A549 (cell line): ENCODE data around the gene C20orf173. TPM values are rescaled to one million over a fixed set of nuclear protein-coding genes. Genes with fewer than 3 reads are reported as not detected.

Experiments used
- ATAC-seq, 2 experiments: fragments of 200-7000 bp in 1 of 2; fragments of >200 bp in 1 of 2; cut with Nextera tagmentation in 1 of 2; cut with Tn5 transposase in 1 of 2; 3 replicates each; pipeline versions ENCODE4 v1.8.0 to v1.9.1; 2018 to 2020; ENCODE audit warnings: mild to moderate bottlenecking in 1 of 2, moderate library complexity in 1 of 2
- CTCF ChIA-PET: fragments of 300-600 bp; sonication (Branson Sonifier 250); formaldehyde crosslinking; extraction: SDS; loops from one replicate; lab custom pipeline; 2021; ENCODE audit warnings: antibody characterized with exemption, inconsistent platforms; lab: Yijun Ruan, JAX
- POLR2A ChIA-PET: fragments of 350-600 bp; formaldehyde crosslinking; extraction: SDS; loops from one replicate; lab custom pipeline; 2021; ENCODE audit warnings: antibody characterized with exemption, inconsistent platforms; lab: Yijun Ruan, JAX
- DNase-seq, 2 experiments: peaks; one replicate each; pipeline versions ENCODE4 v3.0.0 to v3.0.0-alpha.2; 2011 to 2016; ENCODE audit warnings: low read depth in 1 of 2, low spot score in 1 of 2
- FAIRE-seq: peaks from 2 replicates; lab custom pipeline; 2011; peaks lifted over from hg19 to GRCh38; lab: Jason Lieb, UNC
- H3K27ac ChIP-seq, 2 experiments: fragments of >200 bp; sonication (Bioruptor Twin); formaldehyde crosslinking; 3 replicates each; pipeline ENCODE4 v1.5.1; 2016 to 2017
- H3K4me1 ChIP-seq: fragments of >200 bp; sonication (Bioruptor Twin); formaldehyde crosslinking; 3 replicates; pipeline ENCODE4 v1.6.1; 2016
- H3K4me2 ChIP-seq: fragments of >200 bp; sonication (Bioruptor Twin); formaldehyde crosslinking; 3 replicates; pipeline ENCODE4 v1.6.1; 2016
- H3K4me3 ChIP-seq: fragments of >200 bp; sonication (Bioruptor Twin); formaldehyde crosslinking; 3 replicates; pipeline ENCODE4 v1.5.1; 2016
- H3K9me3 ChIP-seq: fragments of >200 bp; sonication (Bioruptor Twin); formaldehyde crosslinking; 3 replicates; pipeline ENCODE4 v1.6.1; 2016
- EHMT2 ChIP-seq: fragments of 200-600 bp; sonication (generic); IDR thresholded peaks from 2 replicates; pipeline ENCODE4 v1.6.1; 2016; ENCODE audit warnings: antibody characterized with exemption, low read depth, mild to moderate bottlenecking, moderate library complexity
- FOSL2 ChIP-seq, 2 experiments: fragments of 450-650 bp in 1 of 2; fragments of >200 bp in 1 of 2; sonication (Bioruptor Twin) in 1 of 2; formaldehyde crosslinking; IDR thresholded peaks; 2 replicates each; pipeline versions ENCODE4 v1.5.0 to v1.6.1; 2016 to 2020; ENCODE audit warnings: mild to moderate bottlenecking in 1 of 2, moderate library complexity in 1 of 2
- HDAC2 ChIP-seq: fragments of 200-600 bp; sonication (generic); IDR thresholded peaks from 2 replicates; pipeline ENCODE4 v1.6.1; 2016
- HOXB13 ChIP-seq: fragments of 250-450 bp; sonication (Bioruptor Pico); IDR thresholded peaks from 2 replicates; pipeline ENCODE4 v1.5.0; 2020; ENCODE audit warnings: low read depth, mild to moderate bottlenecking, moderate library complexity
- HOXB5 ChIP-seq: fragments of 250-450 bp; sonication (Bioruptor Pico); IDR thresholded peaks from 2 replicates; pipeline ENCODE4 v1.5.0; 2020; ENCODE audit warnings: mild to moderate bottlenecking, moderate library complexity
- KDM1A ChIP-seq: fragments of 200-600 bp; sonication (generic); IDR thresholded peaks from 2 replicates; pipeline ENCODE4 v1.6.1; 2016; ENCODE audit warnings: low read depth, mild to moderate bottlenecking
- NFE2L2 ChIP-seq: fragments of 150-350 bp; conservative IDR thresholded peaks from 2 replicates; pipeline ENCODE4 v1.6.1; 2014; ENCODE audit warnings: low read length
- NR3C1 ChIP-seq: fragments of >200 bp; sonication (Bioruptor Twin); formaldehyde crosslinking; IDR thresholded peaks from 3 replicates; pipeline ENCODE4 v1.6.1; 2017
- WGBS: methylation state at CpG from one replicate; pipeline ENCODE4 v1.1.6; 2017; ENCODE audit errors: missing lambda C conversion rate; 5-methylcytosine and 5-hydroxymethylcytosine counted together
- polyA plus RNA-seq, 4 experiments: library from polyadenylated mRNA; depleted of rRNA in 3 of 4; stranded (reverse); fragments of >200 nt; fragmentation: RNase III in 1 of 4; extraction: RNeasy Plus Mini Kit Qiagen cat#74134 plus additional on column Dnase treatment in 1 of 4; gene quantifications; 2 replicates in 3 of 4; 3 replicates in 1 of 4; pipeline ENCODE4 v1.2.3, GENCODE V29; 2011 to 2017
- TF ChIP-seq, protein P1 (sequence below): fragments of 150-350 bp; IDR thresholded peaks from 2 replicates; pipeline ENCODE4 v1.6.1; 2014; ENCODE audit warnings: low read depth, mild to moderate bottlenecking, low read length
- TF ChIP-seq, protein P2 (sequence below): fragments of 250-450 bp; sonication (Bioruptor Pico); IDR thresholded peaks from 2 replicates; pipeline ENCODE4 v1.5.0; 2021; ENCODE audit warnings: mild to moderate bottlenecking, moderate library complexity, borderline replicate concordance
- TF ChIP-seq, protein P3 (sequence below): fragments of 450-650 bp; IDR thresholded peaks from 2 replicates; pipeline ENCODE4 v1.6.1; 2014; ENCODE audit warnings: antibody characterized with exemption
- TF ChIP-seq, protein P4 (sequence below): fragments of >200 bp; sonication (Bioruptor Twin); formaldehyde crosslinking; IDR thresholded peaks from 3 replicates; pipeline ENCODE4 v1.6.1; 2016

Gene C20orf173
- polyA plus RNA-seq, 2 of the 4 experiments (the other 2 are of a cell fraction), result not detected

DNA sequence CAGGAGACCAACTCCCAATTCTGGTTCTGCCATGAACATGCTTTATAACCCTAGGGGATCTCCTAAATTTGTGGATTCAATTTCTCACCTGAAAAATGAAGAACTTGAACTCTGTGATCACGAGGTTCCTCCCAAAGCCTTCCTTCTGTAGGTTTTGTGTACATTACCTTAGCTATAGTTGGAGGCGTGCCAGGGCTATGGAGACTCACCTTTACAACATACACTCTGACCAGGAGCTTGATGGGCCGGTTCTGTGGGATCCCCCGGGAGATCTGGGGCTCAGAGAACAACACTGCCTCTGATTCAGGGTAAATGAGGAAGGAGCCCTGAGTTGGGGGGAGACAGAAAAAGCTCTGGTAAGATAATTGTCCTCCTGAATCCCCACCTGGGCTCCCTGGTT, 46.5 kb upstream of the C20orf173 start:
- Histone ChIP-seq H3K4me2 (no peak overlapping the region), H3K4me3 (no peak overlapping the region), H3K4me1 (0 out of 3 replicates have a peak, but pooled peaks cover 4% of the 10 kb centered on the region), H3K9me3 (peaks cover 18% of the 10 kb centered on the region; the same call in 2 of the 3 replicates), H3K27ac (no peak overlapping the region)
- 41% methylated on average over 4 of the region's 4 CpGs for WGBS
- CTCF ChIA-PET, result interaction anchor here (1.4 kb wide), 1 partner anchor 9 kb away, joined by 3 read pairs; no protein-coding TSS in a partner anchor
- POLR2A ChIA-PET, result no interaction called here
- TF ChIP-seq, protein P1, sequence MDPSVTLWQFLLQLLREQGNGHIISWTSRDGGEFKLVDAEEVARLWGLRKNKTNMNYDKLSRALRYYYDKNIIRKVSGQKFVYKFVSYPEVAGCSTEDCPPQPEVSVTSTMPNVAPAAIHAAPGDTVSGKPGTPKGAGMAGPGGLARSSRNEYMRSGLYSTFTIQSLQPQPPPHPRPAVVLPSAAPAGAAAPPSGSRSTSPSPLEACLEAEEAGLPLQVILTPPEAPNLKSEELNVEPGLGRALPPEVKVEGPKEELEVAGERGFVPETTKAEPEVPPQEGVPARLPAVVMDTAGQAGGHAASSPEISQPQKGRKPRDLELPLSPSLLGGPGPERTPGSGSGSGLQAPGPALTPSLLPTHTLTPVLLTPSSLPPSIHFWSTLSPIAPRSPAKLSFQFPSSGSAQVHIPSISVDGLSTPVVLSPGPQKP, result no peak
- TF ChIP-seq, protein P2, sequence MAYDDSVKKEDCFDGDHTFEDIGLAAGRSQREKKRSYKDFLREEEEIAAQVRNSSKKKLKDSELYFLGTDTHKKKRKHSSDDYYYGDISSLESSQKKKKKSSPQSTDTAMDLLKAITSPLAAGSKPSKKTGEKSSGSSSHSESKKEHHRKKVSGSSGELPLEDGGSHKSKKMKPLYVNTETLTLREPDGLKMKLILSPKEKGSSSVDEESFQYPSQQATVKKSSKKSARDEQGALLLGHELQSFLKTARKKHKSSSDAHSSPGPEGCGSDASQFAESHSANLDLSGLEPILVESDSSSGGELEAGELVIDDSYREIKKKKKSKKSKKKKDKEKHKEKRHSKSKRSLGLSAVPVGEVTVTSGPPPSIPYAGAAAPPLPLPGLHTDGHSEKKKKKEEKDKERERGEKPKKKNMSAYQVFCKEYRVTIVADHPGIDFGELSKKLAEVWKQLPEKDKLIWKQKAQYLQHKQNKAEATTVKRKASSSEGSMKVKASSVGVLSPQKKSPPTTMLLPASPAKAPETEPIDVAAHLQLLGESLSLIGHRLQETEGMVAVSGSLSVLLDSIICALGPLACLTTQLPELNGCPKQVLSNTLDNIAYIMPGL (CRISPR knock-in tag), result no peak
- TF ChIP-seq HOXB13, result no peak
- TF ChIP-seq, protein P3, sequence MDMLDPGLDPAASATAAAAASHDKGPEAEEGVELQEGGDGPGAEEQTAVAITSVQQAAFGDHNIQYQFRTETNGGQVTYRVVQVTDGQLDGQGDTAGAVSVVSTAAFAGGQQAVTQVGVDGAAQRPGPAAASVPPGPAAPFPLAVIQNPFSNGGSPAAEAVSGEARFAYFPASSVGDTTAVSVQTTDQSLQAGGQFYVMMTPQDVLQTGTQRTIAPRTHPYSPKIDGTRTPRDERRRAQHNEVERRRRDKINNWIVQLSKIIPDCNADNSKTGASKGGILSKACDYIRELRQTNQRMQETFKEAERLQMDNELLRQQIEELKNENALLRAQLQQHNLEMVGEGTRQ, result no peak
- TF ChIP-seq NR3C1, result no peak
- TF ChIP-seq, protein P4, sequence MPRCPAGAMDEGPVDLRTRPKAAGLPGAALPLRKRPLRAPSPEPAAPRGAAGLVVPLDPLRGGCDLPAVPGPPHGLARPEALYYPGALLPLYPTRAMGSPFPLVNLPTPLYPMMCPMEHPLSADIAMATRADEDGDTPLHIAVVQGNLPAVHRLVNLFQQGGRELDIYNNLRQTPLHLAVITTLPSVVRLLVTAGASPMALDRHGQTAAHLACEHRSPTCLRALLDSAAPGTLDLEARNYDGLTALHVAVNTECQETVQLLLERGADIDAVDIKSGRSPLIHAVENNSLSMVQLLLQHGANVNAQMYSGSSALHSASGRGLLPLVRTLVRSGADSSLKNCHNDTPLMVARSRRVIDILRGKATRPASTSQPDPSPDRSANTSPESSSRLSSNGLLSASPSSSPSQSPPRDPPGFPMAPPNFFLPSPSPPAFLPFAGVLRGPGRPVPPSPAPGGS, result no peak
- no peak for FAIRE-seq
- ATAC-seq, result no peak
- no peak for DNase-seq

DNA sequence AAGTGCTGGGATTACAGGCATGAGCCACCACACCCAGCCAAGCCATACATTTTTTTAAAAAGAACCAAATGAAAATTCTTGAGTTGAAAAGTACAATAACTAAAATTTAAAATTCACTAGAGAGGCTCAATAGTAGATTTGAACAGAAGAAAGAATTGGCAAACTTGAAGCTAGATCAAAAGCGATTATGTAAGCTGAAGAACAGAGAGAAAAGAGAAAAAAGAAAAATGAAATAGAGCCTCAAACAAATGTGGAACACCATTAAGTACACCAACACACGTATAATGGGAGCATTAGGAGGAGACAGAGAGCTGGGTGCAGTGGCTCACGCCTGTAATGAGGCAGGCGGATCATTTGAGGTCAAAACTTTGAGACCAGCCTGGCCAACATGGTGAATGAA, 43.4 kb upstream of the C20orf173 start:
- WGBS, result 65% methylated on average over 4 of the region's 4 CpGs
- DNase-seq (no peak), FAIRE-seq (no peak), ATAC-seq (no peak)
- peaks cover 18% of the 10 kb centered on the region; the same call in 2 of the 3 replicates for H3K9me3 ChIP-seq
- no peaks in the 10 kb centered on the region for H3K4me1 ChIP-seq
- H3K27ac ChIP-seq, result no peak overlapping the region
- ChIA-PET CTCF (interaction anchor here (1.5 kb wide), 1 partner anchor 11 kb away, joined by 4 read pairs; no protein-coding TSS in a partner anchor), POLR2A (no interaction called here)
- no peak overlapping the region for H3K4me2 ChIP-seq
- no peak for TF ChIP-seq KDM1A
- TF ChIP-seq FOSL2 (IDR thresholded peaks at IDR 0.05), result no peak
- TF ChIP-seq FOSL2 (CRISPR knock-in tag; IDR thresholded peaks at IDR 0.05), result no peak
- TF ChIP-seq NFE2L2, result no peak
- no peak overlapping the region for H3K4me3 ChIP-seq

DNA sequence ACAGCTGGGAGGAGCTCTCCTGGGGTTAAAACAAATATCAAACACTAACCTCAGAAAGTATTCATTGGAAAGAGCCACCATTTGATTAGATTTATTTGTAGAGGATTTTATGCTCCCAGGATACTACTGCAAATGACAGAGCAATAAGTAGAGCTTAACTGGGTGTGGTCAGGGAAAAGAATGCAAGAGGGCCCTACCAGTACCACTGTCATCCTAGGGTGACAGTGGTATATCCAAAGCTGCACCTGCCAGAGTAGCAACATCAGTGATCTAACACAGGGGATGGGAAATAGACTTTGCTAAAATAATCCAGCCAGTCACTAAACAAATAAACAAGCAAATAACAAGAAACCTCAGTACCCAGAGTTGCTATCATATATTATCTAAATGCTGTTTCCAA, 42.1 kb upstream of the C20orf173 start:
- no peak overlapping the region for H3K4me2 ChIP-seq
- no peak for ATAC-seq
- ChIA-PET CTCF (interaction anchor here (0.7 kb wide), 1 partner anchor 33 kb away, joined by 3 read pairs; no protein-coding TSS in a partner anchor), POLR2A (no interaction called here)
- no peak overlapping the region for H3K4me3 ChIP-seq
- TF ChIP-seq NFE2L2 (no peak), EHMT2 (no peak), HDAC2 (no peak), HOXB5 (CRISPR knock-in tag) (no peak)
- TF ChIP-seq, protein P4, result no peak
- no peaks in the 10 kb centered on the region for H3K4me1 ChIP-seq
- no peak for FAIRE-seq
- H3K9me3 ChIP-seq, result peaks cover 18% of the 10 kb centered on the region; the same call in 2 of the 3 replicates
- no peak for DNase-seq
- no peak overlapping the region for H3K27ac ChIP-seq
